Measurements from ENCODE around the gene SNRPN. TPM values are rescaled to one million over a fixed set of nuclear protein-coding genes. Genes with fewer than 3 reads are reported as not detected.

The SNRPN gene
- total RNA-seq, 6 experiments from 2014 or later = 21.7 to 37.7 (median 30.4) TPM

- TF ChIP-seq POLR2A (IDR thresholded peaks at IDR 0.05) (no peak), CTCF (IDR thresholded peaks at IDR 0.05) (no peak)
These were observed 11.4 kb upstream of the SNRPN start for GRCh38 chr15:24943361-24943760.

GRCh38 chr15:24944954-24945353 is 9.8 kb upstream of the SNRPN start:
- DNase-seq (no peak), ATAC-seq (no peak)
- Histone ChIP-seq H3K4me3 (no peak overlapping the region), H3K4me1 (no peaks in the 10 kb centered on the region), H3K9me3 (no peaks in the 10 kb centered on the region), H3K27ac (no peak overlapping the region), H3K27me3 (no peaks in the 10 kb centered on the region), H3K36me3 (no peaks in the 10 kb centered on the region)
- intact Hi-C loops (cut with DNase I) = no loop called here
- no peak for TF ChIP-seq POLR2A (IDR thresholded peaks at IDR 0.05)
- no peak for TF ChIP-seq CTCF (IDR thresholded peaks at IDR 0.05)
- 0% methylated on average over 1 of the region's 1 CpG for WGBS (ENCODE audit: insufficient coverage, low coverage, low lambda C conversion rate, missing lambda C conversion rate)

More at GRCh38 chr15:24943361-24943760, 11.4 kb upstream of the SNRPN start:
- Histone ChIP-seq H3K36me3 (no peaks in the 10 kb centered on the region), H3K4me3 (no peak overlapping the region), H3K27me3 (no peaks in the 10 kb centered on the region), H3K27ac (no peak overlapping the region), H3K9me3 (no peaks in the 10 kb centered on the region), H3K4me1 (no peaks in the 10 kb centered on the region)
- intact Hi-C loops (cut with DNase I) = no loop called here
- ATAC-seq (no peak), DNase-seq (no peak)
- WGBS (ENCODE audit: insufficient coverage, low coverage, low lambda C conversion rate, missing lambda C conversion rate) = 22% methylated on average over 1 of the region's 1 CpG

- H3K9me3 ChIP-seq = no peaks in the 10 kb centered on the region
- no peaks in the 10 kb centered on the region for H3K27me3 ChIP-seq
- intact Hi-C loops (cut with DNase I) = no loop called here
- no peak for ATAC-seq
- no peaks in the 10 kb centered on the region for H3K4me1 ChIP-seq
- H3K36me3 ChIP-seq = no peaks in the 10 kb centered on the region
- H3K4me3 ChIP-seq = no peak overlapping the region
- DNase-seq = no peak
- TF ChIP-seq CTCF (IDR thresholded peaks at IDR 0.05) (no peak), POLR2A (IDR thresholded peaks at IDR 0.05) (no peak)
- 100% methylated on average over 1 of the region's 1 CpG for WGBS (ENCODE audit: insufficient coverage, low coverage, low lambda C conversion rate, missing lambda C conversion rate)
- H3K27ac ChIP-seq = no peak overlapping the region
These were observed 9.1 kb upstream of the SNRPN start for GRCh38 chr15:24945711-24946110.

GRCh38 chr15:24948495-24948894 is 6.3 kb upstream of the SNRPN start:
- H3K9me3 ChIP-seq = no peaks in the 10 kb centered on the region
- H3K4me3 ChIP-seq = no peak overlapping the region
- 51% methylated on average over 3 of the region's 3 CpGs for WGBS (ENCODE audit: insufficient coverage, low coverage, low lambda C conversion rate, missing lambda C conversion rate)
- no peaks in the 10 kb centered on the region for H3K36me3 ChIP-seq
- intact Hi-C loops (cut with DNase I) = no loop called here
- H3K4me1 ChIP-seq = no peaks in the 10 kb centered on the region
- no peaks in the 10 kb centered on the region for H3K27me3 ChIP-seq
- no peak for ATAC-seq
- no peak overlapping the region for H3K27ac ChIP-seq
- no peak for TF ChIP-seq CTCF (IDR thresholded peaks at IDR 0.05)
- TF ChIP-seq POLR2A (IDR thresholded peaks at IDR 0.05) = no peak
- no peak for DNase-seq

- TF ChIP-seq POLR2A (IDR thresholded peaks at IDR 0.05) (no peak), CTCF (IDR thresholded peaks at IDR 0.05) (no peak)
- Histone ChIP-seq H3K27me3 (no peaks in the 10 kb centered on the region), H3K4me3 (peak overlapping the region; percentile 52 to 64 (median 57)), H3K9me3 (no peaks in the 10 kb centered on the region), H3K4me1 (no peaks in the 10 kb centered on the region), H3K27ac (peak overlapping the region; percentile 65 to 70 (median 68)), H3K36me3 (no peaks in the 10 kb centered on the region)
- intact Hi-C loops (cut with DNase I) = no loop called here
- WGBS (ENCODE audit: insufficient coverage, low coverage, low lambda C conversion rate, missing lambda C conversion rate) = 45% methylated on average over 10 of the region's 31 CpGs
- ATAC-seq = peak; percentile 18 to 48 (median 24)
- DNase-seq = peak; percentile 24 to 55 (median 44)
These were observed 739 bp downstream of the SNRPN start for GRCh38 chr15:24955531-24955921.

Data from right lobe of liver (tissue), 6 donors.